ENCODE measurements around the gene TNFSF10.
A peak's percentile ranks its signal among the peaks of the same experiment; 100 is the strongest.
"Not testable (repeated sequence)": the region's sequence is repeated elsewhere in the genome, so short reads cannot be mapped to it uniquely, and the experiment has no call there.

Gene TNFSF10

DNA sequence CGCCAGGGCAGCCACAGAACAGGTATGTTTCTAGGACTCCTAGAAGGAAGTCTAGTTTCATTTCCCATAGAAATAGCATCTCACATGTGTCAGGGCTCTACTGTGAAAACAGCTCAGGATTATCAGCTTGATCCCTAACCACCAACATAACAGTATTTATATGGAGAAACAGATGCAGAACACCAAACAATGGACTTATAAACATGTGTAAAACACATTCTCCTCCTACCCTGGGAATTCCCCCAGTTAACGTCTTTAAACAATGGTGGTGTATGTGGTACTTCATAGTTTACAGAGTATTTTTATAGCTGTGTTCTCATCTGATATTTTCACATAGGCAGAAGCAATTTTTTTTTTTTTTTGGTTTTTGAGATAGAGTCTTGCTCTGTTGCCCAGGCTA lies 9.7 kb downstream of the TNFSF10 start:
- no peak overlapping the region for H3K4me3 ChIP-seq (replicated peaks; ENCODE audit: low read depth, low read length)
- DNase-seq (ENCODE audit: extremely low read depth, insufficient read length) = no peak
- TF ChIP-seq, protein P1, sequence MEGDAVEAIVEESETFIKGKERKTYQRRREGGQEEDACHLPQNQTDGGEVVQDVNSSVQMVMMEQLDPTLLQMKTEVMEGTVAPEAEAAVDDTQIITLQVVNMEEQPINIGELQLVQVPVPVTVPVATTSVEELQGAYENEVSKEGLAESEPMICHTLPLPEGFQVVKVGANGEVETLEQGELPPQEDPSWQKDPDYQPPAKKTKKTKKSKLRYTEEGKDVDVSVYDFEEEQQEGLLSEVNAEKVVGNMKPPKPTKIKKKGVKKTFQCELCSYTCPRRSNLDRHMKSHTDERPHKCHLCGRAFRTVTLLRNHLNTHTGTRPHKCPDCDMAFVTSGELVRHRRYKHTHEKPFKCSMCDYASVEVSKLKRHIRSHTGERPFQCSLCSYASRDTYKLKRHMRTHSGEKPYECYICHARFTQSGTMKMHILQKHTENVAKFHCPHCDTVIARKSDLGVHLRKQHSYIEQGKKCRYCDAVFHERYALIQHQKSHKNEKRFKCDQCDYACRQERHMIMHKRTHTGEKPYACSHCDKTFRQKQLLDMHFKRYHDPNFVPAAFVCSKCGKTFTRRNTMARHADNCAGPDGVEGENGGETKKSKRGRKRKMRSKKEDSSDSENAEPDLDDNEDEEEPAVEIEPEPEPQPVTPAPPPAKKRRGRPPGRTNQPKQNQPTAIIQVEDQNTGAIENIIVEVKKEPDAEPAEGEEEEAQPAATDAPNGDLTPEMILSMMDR (IDR thresholded peaks at IDR 0.05; ENCODE audit: insufficient read depth, low read length, poor library complexity, severe bottlenecking) = no peak
- H3K27me3 ChIP-seq (replicated peaks; ENCODE audit: control insufficient read depth, insufficient read depth, low read length) = no peaks in the 10 kb centered on the region
- H3K36me3 ChIP-seq (ENCODE audit: control insufficient read depth, insufficient read depth, low read length) = no peaks in the 10 kb centered on the region; the same call in none of the 2 replicates

DNA sequence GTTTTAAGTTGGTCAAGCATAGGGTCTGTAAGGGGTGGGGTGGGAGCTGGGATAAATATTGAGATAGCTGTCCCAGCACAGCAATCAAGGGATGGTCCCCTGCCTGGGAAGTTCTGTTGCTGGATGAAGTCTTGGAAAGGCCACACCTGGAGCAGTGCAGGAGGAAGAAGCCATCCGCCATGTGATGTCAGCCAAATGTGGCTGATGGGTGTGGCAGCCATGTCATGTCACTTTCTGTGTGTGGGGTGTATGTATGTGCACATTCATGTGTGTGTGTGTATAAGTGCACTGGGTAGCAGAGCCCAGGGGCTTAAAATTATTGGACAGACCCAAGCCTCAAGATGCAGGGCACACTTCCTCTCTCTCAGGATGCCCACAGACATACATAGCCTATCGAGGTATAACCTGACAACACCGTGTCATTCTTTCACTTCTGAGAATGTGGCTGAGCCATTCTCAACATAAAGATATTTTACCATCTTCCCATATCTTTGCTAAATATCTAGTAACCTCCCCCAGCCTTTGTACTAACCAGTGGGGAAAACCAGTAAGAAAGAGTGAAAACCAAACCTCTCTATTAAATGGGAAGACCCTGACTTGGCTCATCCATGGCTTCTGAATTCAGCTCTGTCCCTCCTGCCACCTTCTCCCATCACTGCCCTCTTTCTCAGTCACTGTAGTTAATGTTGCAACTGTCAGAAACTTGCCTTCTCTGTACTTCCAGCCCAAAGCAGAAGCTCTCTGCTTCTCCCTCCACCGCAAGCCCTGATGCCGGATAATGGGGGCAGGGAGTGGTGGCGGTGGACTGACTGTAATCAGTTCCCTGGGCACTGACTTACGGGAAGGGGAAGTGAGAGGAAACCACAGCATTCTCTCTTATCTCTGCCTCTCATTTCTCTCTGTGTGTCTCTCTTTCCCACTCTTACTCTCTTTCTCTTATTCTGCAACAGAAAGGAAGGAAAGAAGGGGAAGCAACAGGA lies 11.2 kb downstream of the TNFSF10 start:
- Histone ChIP-seq H3K36me3 (ENCODE audit: control insufficient read depth, insufficient read depth, low read length) (no peaks in the 10 kb centered on the region; the same call in none of the 2 replicates), H3K27me3 (replicated peaks; ENCODE audit: control insufficient read depth, insufficient read depth, low read length) (no peaks in the 10 kb centered on the region), H3K4me3 (replicated peaks; ENCODE audit: low read depth, low read length) (0 out of 2 replicates have a peak overlapping the region, but pooled peaks have one; percentile 1)
- TF ChIP-seq, protein P1 (IDR thresholded peaks at IDR 0.05; ENCODE audit: insufficient read depth, low read length, poor library complexity, severe bottlenecking) = no peak
- DNase-seq (ENCODE audit: extremely low read depth, insufficient read length) = peak; percentile 48

DNA sequence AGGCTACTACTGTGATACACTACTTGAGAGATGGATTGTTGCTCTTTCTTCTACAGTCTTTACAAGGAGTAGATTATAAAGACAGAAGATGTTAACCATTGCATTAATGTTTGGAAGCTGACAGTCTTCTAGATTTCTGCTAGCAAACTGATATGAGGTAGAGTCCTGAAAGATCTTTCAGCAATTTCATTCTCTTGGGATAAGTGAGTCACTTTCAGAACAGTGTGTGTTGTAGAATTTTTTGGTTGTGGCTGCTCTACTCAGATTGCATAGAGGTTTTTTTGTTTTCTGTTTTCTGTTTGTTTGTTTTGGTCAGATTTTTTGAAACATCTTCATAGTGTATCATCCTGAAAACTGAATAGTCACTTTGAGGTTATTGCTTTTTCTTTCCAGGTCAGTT lies 17.1 kb downstream of the TNFSF10 start:
- H3K27me3 ChIP-seq (replicated peaks; ENCODE audit: control insufficient read depth, insufficient read depth, low read length) = no peaks in the 10 kb centered on the region
- no peak overlapping the region for H3K4me3 ChIP-seq (replicated peaks; ENCODE audit: low read depth, low read length)
- no peak for DNase-seq (ENCODE audit: extremely low read depth, insufficient read length)
- H3K36me3 ChIP-seq (ENCODE audit: control insufficient read depth, insufficient read depth, low read length) = peaks cover 2% of the 10 kb centered on the region
- TF ChIP-seq, protein P1 (IDR thresholded peaks at IDR 0.05; ENCODE audit: insufficient read depth, low read length, poor library complexity, severe bottlenecking) = no peak

DNA sequence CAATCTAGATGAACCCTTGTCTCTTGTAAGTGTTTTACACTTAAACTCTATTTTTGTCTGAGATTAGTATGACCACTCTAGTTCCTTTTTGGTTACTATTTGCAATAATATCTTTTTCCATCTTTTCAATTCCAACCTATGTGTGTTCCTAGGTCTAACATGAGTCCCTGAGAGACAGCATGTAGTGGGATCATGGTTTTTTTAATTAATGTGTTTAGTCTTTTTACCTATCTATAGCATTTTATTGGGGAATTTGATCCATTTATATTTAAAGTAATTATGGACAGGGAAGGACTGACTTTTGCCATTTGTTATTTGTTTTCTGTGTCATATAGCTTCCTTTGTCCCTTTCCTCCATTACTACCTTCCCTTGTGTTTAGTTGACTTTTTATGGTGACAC lies 21.7 kb downstream of the TNFSF10 start:
- no peak overlapping the region for H3K4me3 ChIP-seq (replicated peaks; ENCODE audit: low read depth, low read length)
- DNase-seq (ENCODE audit: extremely low read depth, insufficient read length) = no peak
- TF ChIP-seq, protein P1 (IDR thresholded peaks at IDR 0.05; ENCODE audit: insufficient read depth, low read length, poor library complexity, severe bottlenecking) = no peak
- peaks cover 2% of the 10 kb centered on the region for H3K36me3 ChIP-seq (ENCODE audit: control insufficient read depth, insufficient read depth, low read length)
- no peaks in the 10 kb centered on the region for H3K27me3 ChIP-seq (replicated peaks; ENCODE audit: control insufficient read depth, insufficient read depth, low read length)

DNA sequence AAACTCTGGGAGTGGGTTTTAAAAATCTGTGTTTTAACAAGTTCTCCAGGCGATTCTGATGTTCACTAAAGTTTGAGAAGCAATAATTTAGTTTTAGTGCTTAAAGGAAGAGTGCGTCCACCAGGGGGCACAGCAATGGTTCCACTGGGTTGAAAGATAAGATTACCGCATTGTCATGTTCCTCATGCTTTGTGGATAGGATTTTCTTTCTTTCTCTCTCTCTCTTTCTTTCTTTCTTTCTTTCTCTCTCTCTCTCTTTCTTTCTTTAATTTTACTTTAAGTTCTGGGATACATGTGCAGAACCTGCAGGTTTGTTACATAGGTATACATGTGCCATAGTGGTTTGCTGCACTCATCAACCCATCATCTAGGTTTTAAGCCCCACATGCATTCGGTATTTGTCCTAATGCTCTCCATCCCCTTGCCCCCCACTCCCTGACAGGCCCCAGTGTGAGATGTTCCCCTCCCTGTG lies 33.0 kb downstream of the TNFSF10 start:
- H3K36me3 ChIP-seq (ENCODE audit: control insufficient read depth, insufficient read depth, low read length); H3K4me3 ChIP-seq (replicated peaks; ENCODE audit: low read depth, low read length); DNase-seq (ENCODE audit: extremely low read depth, insufficient read length); H3K27me3 ChIP-seq (replicated peaks; ENCODE audit: control insufficient read depth, insufficient read depth, low read length): not testable (repeated sequence)
- TF ChIP-seq, protein P1 (IDR thresholded peaks at IDR 0.05; ENCODE audit: insufficient read depth, low read length, poor library complexity, severe bottlenecking) = peak; percentile 73
